Measurements from ENCODE around the gene LSM14A. TPM values are rescaled to one million over a fixed set of nuclear protein-coding genes. Genes with fewer than 3 reads are reported as not detected.
"Not testable (repeated sequence)": the region's sequence is repeated elsewhere in the genome, so short reads cannot be mapped to it uniquely, and the experiment has no call there.

Gene LSM14A
- total and polyA plus RNA-seq, 9 of the 15 experiments (the other 6 are each of a cell fraction or from before 2014, with no cell fraction given) = 19.5 to 150 (median 95.1) TPM

- WGBS (ENCODE audit: insufficient coverage, low coverage, missing lambda C conversion rate) = 70% methylated on average over 7 of the region's 7 CpGs
- CTCF ChIA-PET (ENCODE audit: low intra/inter-chr PET ratio) = not testable (repeated sequence)
Observed at GRCh38 chr19:34158966-34159365, 13.3 kb upstream of the LSM14A start.

GRCh38 chr19:34159541-34159940 is 12.8 kb upstream of the LSM14A start:
- ATAC-seq; H3K36me3 ChIP-seq (ENCODE audit: control insufficient read depth, insufficient read depth, low read length); H3K27ac ChIP-seq (ENCODE audit: extremely low read depth, low read depth, low read length); H3K9me3 ChIP-seq (replicated peaks; ENCODE audit: control insufficient read depth, insufficient read depth, low read depth, low read length); FAIRE-seq; H3K4me2 ChIP-seq (ENCODE audit: insufficient read depth, low read length); H2AFZ ChIP-seq (ENCODE audit: low read depth, low read length); DNase-seq (ENCODE audit: extremely low read depth in 1 of 4, low spot score in 3 of 4); H3K4me1 ChIP-seq (replicated peaks in 1 of 2; ENCODE audit: control insufficient read depth in 2 of 2, insufficient read depth in 2 of 2, low read length in 2 of 2); H3K9ac ChIP-seq (ENCODE audit: insufficient read depth in 1 of 2, low read depth in 2 of 2, low read length in 2 of 2); intact Hi-C loops (cut with micrococcal nuclease); H3K4me3 ChIP-seq; in situ Hi-C loops (cut with MboI); H3K79me2 ChIP-seq (ENCODE audit: control insufficient read depth, insufficient read depth, low read length); H3K27me3 ChIP-seq (ENCODE audit: control insufficient read depth in 2 of 2, insufficient read depth in 2 of 2, low read length in 2 of 2); H3K9me1 ChIP-seq (ENCODE audit: control insufficient read depth, insufficient read depth, low read length); CTCF ChIA-PET (ENCODE audit: low intra/inter-chr PET ratio); H4K20me1 ChIP-seq (replicated peaks; ENCODE audit: control insufficient read depth, insufficient read depth, low read length); BruUV-seq (replicated peaks): not testable (repeated sequence)
- POLR2A ChIA-PET = interaction anchor here (0.9 kb wide), 1 partner anchor 12 kb away, joined by 6 read pairs; the partner anchor contains the start of gene LSM14A
- 72% methylated on average over 4 of the region's 5 CpGs for whole genome bisulfite sequencing (ENCODE audit: insufficient coverage, low coverage, missing lambda C conversion rate)

More at GRCh38 chr19:34158966-34159365, 13.3 kb upstream of the LSM14A start:
- H3K27ac ChIP-seq (ENCODE audit: extremely low read depth, low read depth, low read length); H3K27me3 ChIP-seq (ENCODE audit: control insufficient read depth in 2 of 2, insufficient read depth in 2 of 2, low read length in 2 of 2); H3K4me3 ChIP-seq; H3K4me2 ChIP-seq (ENCODE audit: insufficient read depth, low read length); H3K4me1 ChIP-seq (replicated peaks in 1 of 2; ENCODE audit: control insufficient read depth in 2 of 2, insufficient read depth in 2 of 2, low read length in 2 of 2); BruUV-seq (replicated peaks); H3K9me3 ChIP-seq (replicated peaks; ENCODE audit: control insufficient read depth, insufficient read depth, low read depth, low read length); H3K9me1 ChIP-seq (ENCODE audit: control insufficient read depth, insufficient read depth, low read length); H4K20me1 ChIP-seq (replicated peaks; ENCODE audit: control insufficient read depth, insufficient read depth, low read length); H3K79me2 ChIP-seq (ENCODE audit: control insufficient read depth, insufficient read depth, low read length); H3K36me3 ChIP-seq (ENCODE audit: control insufficient read depth, insufficient read depth, low read length); ATAC-seq; FAIRE-seq; DNase-seq (ENCODE audit: extremely low read depth in 1 of 4, low spot score in 3 of 4); intact Hi-C loops (cut with micrococcal nuclease); in situ Hi-C loops (cut with MboI); H2AFZ ChIP-seq (ENCODE audit: low read depth, low read length); H3K9ac ChIP-seq (ENCODE audit: insufficient read depth in 1 of 2, low read depth in 2 of 2, low read length in 2 of 2): not testable (repeated sequence)
- TF ChIP-seq CEBPB (tag; IDR thresholded peaks at IDR 0.05) = peak; percentile 35; the same call in 1 of the 2 replicates
- POLR2A ChIA-PET = interaction anchor here (0.7 kb wide), 1 partner anchor 36 kb away, joined by 3 read pairs; no protein-coding TSS in a partner anchor

All from K562 (cell line).